Measurements from ENCODE around the gene RAB6B.

RAB6B gene

DNA sequence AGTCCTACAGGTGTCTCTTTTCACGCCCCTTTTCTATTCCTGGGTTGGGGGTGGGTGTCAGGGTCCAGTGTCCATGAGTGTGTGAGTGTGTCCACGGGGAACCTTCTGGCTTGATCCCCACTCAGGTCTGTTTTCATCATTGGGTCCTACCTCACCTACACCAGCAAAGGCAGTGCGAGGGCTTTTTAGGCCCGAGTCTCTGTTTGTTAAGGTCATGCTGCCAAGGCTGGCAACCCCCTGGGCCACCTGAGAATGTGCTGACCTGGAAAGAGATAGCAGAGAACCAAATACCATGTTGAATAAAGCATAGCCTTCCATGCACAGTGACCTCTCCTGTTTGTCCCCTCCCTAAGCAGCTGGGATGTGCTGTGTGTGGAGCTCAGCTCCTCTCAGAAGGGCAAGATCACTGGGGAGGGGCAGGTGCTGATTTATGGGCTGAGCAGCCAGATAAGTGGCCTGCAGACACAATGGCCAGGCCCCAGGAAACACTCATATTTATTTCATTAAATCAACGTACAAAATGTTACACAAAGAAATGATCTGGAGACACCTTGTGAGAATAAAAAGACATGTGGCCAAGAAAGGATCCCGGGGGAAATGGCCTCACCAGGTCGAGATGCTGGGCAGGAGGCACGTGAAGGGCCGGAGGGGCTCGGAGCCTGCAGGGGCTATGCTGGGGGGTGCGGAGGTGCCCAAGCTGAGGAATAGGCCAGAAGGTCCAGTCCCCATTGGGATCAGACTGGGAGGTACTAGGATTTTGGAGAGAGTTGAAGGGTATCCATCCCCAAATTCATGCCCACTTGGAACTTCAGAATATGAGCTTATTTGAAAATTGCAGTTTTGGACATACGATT is 36.1 kb downstream of the RAB6B start:
- H3K27me3 ChIP-seq (ENCODE audit: insufficient read depth, poor library complexity, severe bottlenecking): no peaks in the 10 kb centered on the region
- TF ChIP-seq POLR2AphosphoS5 (IDR thresholded peaks at IDR 0.05; ENCODE audit: low read depth): no peak
- TF ChIP-seq, protein P1, sequence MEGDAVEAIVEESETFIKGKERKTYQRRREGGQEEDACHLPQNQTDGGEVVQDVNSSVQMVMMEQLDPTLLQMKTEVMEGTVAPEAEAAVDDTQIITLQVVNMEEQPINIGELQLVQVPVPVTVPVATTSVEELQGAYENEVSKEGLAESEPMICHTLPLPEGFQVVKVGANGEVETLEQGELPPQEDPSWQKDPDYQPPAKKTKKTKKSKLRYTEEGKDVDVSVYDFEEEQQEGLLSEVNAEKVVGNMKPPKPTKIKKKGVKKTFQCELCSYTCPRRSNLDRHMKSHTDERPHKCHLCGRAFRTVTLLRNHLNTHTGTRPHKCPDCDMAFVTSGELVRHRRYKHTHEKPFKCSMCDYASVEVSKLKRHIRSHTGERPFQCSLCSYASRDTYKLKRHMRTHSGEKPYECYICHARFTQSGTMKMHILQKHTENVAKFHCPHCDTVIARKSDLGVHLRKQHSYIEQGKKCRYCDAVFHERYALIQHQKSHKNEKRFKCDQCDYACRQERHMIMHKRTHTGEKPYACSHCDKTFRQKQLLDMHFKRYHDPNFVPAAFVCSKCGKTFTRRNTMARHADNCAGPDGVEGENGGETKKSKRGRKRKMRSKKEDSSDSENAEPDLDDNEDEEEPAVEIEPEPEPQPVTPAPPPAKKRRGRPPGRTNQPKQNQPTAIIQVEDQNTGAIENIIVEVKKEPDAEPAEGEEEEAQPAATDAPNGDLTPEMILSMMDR (IDR thresholded peaks at IDR 0.05; ENCODE audit: insufficient read depth, low read length): no peak
- no peak for TF ChIP-seq SPI1 (IDR thresholded peaks at IDR 0.05; ENCODE audit: borderline replicate concordance, low read depth)
- TF ChIP-seq, protein P2, sequence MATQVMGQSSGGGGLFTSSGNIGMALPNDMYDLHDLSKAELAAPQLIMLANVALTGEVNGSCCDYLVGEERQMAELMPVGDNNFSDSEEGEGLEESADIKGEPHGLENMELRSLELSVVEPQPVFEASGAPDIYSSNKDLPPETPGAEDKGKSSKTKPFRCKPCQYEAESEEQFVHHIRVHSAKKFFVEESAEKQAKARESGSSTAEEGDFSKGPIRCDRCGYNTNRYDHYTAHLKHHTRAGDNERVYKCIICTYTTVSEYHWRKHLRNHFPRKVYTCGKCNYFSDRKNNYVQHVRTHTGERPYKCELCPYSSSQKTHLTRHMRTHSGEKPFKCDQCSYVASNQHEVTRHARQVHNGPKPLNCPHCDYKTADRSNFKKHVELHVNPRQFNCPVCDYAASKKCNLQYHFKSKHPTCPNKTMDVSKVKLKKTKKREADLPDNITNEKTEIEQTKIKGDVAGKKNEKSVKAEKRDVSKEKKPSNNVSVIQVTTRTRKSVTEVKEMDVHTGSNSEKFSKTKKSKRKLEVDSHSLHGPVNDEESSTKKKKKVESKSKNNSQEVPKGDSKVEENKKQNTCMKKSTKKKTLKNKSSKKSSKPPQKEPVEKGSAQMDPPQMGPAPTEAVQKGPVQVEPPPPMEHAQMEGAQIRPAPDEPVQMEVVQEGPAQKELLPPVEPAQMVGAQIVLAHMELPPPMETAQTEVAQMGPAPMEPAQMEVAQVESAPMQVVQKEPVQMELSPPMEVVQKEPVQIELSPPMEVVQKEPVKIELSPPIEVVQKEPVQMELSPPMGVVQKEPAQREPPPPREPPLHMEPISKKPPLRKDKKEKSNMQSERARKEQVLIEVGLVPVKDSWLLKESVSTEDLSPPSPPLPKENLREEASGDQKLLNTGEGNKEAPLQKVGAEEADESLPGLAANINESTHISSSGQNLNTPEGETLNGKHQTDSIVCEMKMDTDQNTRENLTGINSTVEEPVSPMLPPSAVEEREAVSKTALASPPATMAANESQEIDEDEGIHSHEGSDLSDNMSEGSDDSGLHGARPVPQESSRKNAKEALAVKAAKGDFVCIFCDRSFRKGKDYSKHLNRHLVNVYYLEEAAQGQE (IDR thresholded peaks at IDR 0.05; ENCODE audit: insufficient replicate concordance, low read depth): no peak
- no peak for TF ChIP-seq GABPA (IDR thresholded peaks at IDR 0.05; ENCODE audit: low read depth)
- no peak overlapping the region for H3K4me3 ChIP-seq (replicated peaks; ENCODE audit: insufficient read depth, low read length)
- no peak overlapping the region for H3K27ac ChIP-seq (replicated peaks)
- DNase-seq (ENCODE audit: low read depth in 1 of 2, low spot score in 1 of 2): no peak

DNA sequence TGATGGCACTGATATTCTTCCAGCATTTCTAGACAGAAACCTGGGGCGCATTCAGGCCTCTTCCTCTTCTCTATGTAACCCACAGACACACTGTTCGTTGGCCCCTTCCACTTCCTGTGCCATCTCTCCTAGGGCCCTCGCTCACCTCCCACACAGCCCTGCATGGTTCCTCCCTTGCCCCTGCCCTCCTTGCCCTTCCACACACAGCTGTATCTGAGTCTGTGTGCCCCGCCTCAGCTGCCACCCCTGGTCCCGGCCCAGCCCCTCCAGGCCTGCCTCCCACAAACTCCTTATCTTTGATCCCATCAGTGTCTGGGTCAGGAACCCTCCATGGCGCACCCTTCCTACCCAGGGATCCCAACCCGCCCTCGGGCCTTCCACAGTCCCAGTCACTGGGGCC is 37.9 kb downstream of the RAB6B start:
- TF ChIP-seq POLR2AphosphoS5 (IDR thresholded peaks at IDR 0.05; ENCODE audit: low read depth) (peak; percentile 84), SPI1 (IDR thresholded peaks at IDR 0.05; ENCODE audit: borderline replicate concordance, low read depth) (peak; percentile 90), GABPA (IDR thresholded peaks at IDR 0.05; ENCODE audit: low read depth) (peak; percentile 74)
- TF ChIP-seq, protein P1 (IDR thresholded peaks at IDR 0.05; ENCODE audit: insufficient read depth, low read length): no peak
- TF ChIP-seq, protein P2 (IDR thresholded peaks at IDR 0.05; ENCODE audit: insufficient replicate concordance, low read depth): no peak
- Histone ChIP-seq H3K4me3 (replicated peaks; ENCODE audit: insufficient read depth, low read length) (no peak overlapping the region), H3K27ac (replicated peaks) (peak overlapping the region; percentile 79), H3K27me3 (ENCODE audit: insufficient read depth, poor library complexity, severe bottlenecking) (no peaks in the 10 kb centered on the region)
- DNase-seq (ENCODE audit: low read depth in 1 of 2, low spot score in 1 of 2): peak; percentile 81 to 89

DNA sequence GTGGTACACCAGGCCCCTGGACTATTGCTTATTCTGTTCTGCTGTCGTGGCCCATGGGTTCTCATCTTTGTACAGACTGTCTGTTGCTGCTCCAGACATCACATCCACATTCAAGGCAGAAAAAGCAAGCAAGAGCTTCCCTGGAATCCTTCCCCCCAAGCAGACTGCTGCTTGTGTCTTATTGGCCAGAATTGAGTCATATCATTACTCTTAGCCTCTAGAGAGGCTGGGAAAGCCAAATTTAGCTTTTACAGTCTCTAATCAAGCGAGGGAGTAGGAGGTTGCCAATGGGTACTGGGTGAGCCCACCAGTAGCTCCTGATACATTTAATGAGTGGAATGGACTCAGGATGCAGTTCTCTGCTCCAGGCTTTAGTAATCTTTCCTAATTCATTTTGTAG is 39.4 kb downstream of the RAB6B start:
- TF ChIP-seq, protein P2 (IDR thresholded peaks at IDR 0.05; ENCODE audit: insufficient replicate concordance, low read depth): no peak
- TF ChIP-seq, protein P1 (IDR thresholded peaks at IDR 0.05; ENCODE audit: insufficient read depth, low read length): no peak
- TF ChIP-seq POLR2AphosphoS5 (IDR thresholded peaks at IDR 0.05; ENCODE audit: low read depth) (no peak), SPI1 (IDR thresholded peaks at IDR 0.05; ENCODE audit: borderline replicate concordance, low read depth) (no peak), GABPA (IDR thresholded peaks at IDR 0.05; ENCODE audit: low read depth) (no peak)
- DNase-seq (ENCODE audit: low read depth in 1 of 2, low spot score in 1 of 2): no peak
- no peak overlapping the region for H3K27ac ChIP-seq (replicated peaks)
- no peaks in the 10 kb centered on the region for H3K27me3 ChIP-seq (ENCODE audit: insufficient read depth, poor library complexity, severe bottlenecking)
- H3K4me3 ChIP-seq (replicated peaks; ENCODE audit: insufficient read depth, low read length): no peak overlapping the region

All from HL-60 (cell line).